ENCODE measurements around the gene ZSCAN32.

Gene ZSCAN32

DNA sequence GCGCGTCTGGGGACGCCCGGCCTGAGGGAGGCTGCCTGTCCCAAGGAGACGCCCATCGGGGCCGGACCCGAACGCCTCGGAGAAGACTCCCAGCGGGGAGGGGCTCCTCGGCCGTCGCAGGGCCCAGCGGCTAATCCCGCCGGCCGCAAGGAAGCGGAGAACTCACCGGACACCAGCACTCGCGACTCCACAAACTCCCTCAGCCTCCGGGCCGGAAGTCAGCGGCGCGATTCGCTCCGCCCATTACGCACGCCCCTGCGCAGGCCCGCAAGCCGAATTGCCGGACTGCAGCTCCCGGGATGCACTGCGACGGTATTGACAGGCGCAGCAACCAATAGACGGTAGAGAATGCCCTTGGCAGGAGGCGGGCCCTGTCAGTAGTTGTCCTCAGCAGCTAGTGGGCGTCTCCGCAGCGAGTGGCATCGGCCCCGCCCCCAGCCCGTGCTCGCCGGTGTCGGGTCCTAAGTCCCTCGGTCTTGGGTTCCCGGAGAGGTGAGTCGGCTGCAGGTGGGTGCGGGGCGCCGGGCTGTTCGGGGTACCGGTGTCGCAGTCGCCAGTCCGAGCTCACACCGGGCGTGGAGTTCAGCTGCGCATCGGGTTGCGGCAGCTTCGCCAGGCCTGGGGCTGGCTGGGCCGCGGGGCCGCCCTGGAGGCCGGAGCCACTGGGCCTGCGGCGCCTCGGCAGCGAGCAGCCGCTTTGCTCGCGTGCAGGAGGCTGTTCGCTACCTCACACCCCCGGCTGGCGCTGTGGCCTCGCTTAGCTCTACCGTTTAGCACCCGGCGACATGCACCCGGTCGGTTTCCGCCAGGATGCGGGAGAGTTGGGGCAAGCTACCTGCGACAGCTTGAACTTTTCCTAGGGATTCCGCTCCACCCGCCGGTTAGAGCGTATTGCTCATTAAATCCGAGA is at the start of gene ZSCAN32, which contains the start of gene ZNF174:
ZSCAN32 (minus strand) TSS at position 226 of the 910 bp plus-strand sequence. CDS start 3,447 bp downstream, outside the sequence.
ZNF174 (plus strand) TSS at position 437 of the 910 bp plus-strand sequence. CDS start 790 bp downstream, outside the sequence.
- peak; percentile 91 for DNase-seq

DNA sequence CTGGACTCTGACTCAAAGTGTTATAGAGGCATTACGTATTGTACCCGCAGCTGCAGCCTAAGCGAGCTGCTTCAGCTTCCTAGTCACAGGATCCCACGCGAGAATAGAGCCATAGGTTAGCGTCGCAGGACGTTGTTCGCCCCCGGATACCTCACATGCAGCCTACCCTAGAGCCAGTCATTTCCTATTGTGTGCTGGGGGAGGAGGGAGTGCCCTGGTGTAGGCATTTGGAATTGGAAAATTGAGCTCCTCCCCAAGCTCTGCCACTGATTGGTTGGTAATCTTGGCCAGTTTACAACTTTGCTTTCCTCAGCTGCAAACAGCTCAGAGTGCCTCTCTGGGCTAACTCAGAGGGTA is 43.2 kb upstream of the ZSCAN32 start:
- no peak for DNase-seq

- peak; percentile 90 for DNase-seq
Observed at GRCh38 chr16:3443108-3444031, 42.6 kb upstream of the ZSCAN32 start, which contains the start of the genes NAA60 and ZNF597. Gene NAA60, plus strand, starts transcription at chr16:3443680. Its CDS starts 32,548 bp downstream, at chr16:3476228. Gene ZNF597, minus strand, starts transcription at chr16:3443504. Its CDS starts 351 bp downstream, at chr16:3443153.

DNA sequence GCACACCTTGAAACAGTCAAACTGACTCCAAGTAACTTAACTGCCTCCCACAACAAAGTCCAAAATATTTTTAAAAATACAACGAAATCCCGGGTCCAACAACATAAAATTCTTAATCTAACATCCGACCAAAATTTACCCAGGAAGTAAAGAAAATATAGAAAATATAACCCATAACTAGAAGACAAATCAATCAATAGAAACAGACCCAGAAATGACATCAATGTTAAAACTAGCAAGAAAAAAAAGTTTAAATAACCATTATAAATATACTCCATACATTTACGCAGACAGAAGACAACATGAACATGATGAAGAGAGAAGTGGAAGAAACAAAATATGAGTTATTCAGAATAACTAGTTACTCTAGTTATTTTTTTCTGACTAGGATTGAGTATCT is 38.8 kb upstream of the ZSCAN32 start:
- no peak for DNase-seq

GRCh38 chr16:3434373-3434772 is 33.6 kb upstream of the ZSCAN32 start:
- no peak for DNase-seq

GRCh38 chr16:3431779-3432219 is 31.0 kb upstream of the ZSCAN32 start:
- DNase-seq: no peak

GRCh38 chr16:3413730-3414379 is 13.1 kb upstream of the ZSCAN32 start:
- DNase-seq: no peak

GRCh38 chr16:3408561-3409197 is 7.9 kb upstream of the ZSCAN32 start:
- DNase-seq: no peak

DNA sequence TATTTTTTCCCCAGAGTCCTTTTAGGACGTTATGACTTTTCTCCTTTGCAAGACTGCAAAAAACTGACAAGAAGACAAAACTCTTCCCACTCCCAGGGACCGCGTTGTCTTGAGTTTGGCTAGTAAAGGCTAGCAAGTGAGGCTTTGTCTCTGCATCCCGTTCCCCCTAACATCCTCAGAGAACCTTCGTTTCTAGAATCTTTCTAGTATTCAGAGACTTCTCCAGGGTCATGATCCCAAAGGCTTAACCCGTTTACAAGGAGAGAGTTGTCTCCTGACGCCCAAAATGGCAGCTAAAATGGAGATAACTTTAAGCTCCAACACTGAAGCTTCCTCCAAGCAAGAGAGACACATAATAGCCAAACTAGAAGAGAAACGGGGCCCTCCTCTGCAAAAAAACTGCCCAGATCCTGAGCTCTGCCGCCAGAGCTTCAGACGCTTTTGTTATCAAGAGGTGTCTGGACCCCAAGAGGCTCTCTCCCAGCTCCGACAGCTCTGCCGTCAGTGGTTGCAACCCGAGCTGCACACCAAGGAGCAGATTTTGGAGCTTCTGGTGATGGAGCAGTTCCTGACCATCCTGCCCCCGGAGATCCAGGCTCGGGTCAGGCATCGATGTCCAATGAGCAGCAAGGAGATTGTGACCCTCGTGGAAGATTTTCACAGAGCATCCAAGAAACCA is 1.1 kb upstream of the ZSCAN32 start:
- no peak for DNase-seq

GRCh38 chr16:3400446-3400778 is 392 bp downstream of the ZSCAN32 start:
- DNase-seq: no peak

DNA sequence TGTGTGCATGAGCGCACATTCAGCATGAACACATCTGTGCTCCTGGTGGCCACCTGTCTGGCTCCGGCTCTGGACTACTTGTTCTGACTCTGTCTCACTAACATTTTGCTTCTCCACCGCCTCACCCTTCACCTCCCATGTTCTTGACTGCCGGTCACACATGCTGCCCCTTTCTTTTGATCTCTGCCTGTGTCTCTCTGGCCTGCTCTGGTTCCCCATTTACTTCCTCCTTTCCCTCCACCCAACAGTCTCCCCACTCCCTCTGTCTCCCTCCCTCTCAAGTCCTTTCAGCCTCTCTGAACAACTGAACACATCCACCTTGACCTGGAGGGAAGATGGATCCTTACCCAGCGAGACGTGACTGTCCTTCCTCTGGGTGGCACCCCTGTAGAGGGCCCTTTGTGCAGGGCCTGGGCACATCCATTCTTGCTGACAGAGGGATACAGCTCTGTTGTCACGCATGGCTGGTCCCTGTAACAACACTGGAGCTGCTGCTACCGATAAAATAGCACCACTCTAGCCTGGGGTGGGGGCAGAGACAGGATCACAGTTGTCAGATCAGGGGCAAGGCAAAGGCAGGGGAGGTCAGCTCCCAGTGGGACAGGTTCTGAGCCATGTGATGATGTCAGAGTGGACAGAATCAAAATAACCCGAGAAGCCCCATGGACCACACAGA is 11.0 kb downstream of the ZSCAN32 start:
- no peak for DNase-seq

DNA sequence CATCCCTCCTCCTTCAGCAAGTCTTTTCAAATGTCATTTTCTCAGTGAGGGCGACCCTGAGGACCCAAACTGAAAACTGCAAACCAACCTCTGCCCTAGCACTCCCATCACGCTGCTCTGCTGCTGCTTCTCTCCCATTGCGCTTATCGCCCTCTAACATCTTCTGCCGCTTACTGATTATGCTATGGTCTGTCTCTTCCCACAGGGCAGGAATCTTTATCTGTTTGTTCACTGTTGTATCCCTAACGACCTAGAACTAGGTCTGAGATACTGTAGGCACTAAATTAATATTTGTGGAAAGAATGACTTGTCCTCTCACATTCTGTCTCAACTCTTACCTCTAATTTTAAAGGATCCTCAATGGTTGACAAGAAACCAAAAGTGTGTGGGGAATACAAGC is 12.5 kb downstream of the ZSCAN32 start:
- no peak for DNase-seq

- no peak for DNase-seq
Observed at GRCh38 chr16:3383045-3383448, 17.8 kb downstream of the ZSCAN32 start.

DNA sequence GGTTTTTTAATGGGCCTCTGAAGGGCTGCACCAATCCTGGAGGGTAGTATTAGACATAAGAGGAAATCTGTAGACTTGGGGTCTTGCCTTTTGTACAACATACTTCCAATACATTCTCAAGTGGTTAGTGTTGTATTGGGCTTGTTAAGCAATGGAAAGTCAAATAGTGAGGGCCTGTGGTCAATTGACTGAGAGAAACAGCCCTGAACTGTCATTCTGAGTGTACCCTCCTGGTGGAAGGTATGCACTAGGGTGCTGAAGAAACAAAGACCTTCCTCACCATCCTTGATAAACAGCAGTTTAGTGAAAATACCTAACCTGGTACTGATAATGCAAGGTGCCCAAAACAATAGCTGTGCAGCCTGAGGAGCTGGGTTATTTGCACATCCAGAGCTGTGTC is 22.9 kb downstream of the ZSCAN32 start:
- DNase-seq: no peak

DNA sequence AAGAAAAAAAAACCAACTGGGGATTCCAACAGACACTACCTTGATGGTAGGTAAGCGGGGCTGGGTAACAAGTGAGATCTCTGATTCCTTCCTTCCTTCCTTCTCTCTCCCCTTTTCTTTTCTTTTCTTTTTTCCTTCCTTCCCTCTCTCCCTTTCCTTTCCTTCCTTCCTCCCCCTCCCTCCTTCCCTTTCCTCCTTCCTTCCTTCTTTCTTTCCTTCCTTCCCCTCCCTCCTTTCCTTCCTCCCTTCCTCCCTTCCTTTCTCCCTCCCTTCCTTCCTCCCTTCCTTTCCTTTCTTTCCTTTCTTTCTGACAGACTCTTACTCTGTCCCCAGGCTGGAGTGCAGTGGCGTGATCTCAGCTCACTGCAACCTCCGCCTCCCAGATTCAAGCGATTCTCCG is 25.1 kb downstream of the ZSCAN32 start:
- DNase-seq: no peak

DNA sequence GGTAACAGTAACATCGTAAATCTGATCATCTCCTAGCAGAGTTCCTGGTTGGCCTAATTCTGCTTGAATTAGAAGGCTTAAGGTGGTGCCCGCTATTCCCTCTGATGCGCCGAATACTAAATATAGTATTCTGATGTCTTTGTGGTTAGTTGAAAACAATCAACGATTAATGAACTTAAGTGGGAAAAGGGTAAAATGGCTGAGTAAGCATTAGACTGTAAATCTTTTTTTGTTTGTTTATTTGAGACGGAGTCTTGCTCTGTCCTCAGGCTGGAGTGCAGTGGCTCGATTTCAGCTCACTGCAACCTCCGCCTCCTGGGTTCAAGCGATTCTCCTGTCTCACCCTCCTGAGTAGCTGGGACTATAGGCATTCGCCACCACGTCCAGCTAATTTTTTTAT is 31.7 kb downstream of the ZSCAN32 start:
- DNase-seq: no peak

DNA sequence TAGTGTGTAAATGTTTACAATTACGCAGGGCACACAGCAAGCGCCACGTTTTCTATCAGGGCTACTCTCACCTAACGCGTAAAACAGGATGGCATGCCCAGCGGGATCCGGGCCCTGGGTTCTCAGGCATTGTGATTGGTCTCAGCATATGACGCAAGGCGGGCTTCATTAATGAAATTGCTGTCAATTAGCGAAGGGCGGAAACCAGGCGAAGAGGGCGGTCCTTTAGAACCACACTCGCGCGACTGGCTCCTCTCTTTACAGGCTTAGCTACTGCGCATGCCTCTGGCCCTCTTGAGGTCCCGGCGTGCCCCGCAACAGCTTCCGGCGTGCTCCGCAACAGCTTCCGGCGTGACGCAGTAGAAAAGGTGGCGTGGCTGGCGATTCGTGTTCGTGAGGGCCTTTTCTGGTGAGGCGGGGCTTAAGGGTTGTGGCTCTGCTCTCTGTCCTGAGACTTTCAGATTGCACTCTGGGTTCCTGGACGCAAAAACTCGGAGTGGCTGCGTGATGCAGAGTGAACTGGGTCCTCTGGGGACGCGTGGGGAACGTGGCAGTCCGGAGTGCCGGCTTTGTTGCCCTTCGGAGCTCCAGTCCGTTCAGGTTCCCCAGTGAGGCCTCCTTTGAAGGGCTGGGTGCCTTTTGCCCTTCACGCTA is 35.9 kb downstream of the ZSCAN32 start:
- DNase-seq: no peak

DNA sequence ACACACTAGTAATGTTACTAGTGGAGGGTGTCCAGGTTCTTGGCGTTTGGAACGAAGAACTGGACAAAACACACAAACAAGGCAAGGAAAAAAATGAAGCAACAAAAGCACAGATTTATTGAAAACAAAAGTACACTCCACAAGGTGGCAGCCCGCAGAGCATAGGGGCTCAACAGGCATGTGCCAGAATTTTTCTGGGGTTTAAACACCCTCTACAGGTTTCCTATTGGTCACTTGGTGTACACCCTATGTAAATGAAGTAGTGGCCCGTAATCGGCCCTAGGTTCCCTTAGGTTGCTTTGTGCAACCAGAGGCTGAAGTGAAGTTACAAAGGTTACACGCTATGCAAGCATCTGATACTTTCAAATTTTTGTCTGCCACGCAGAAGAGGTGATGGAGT is 37.0 kb downstream of the ZSCAN32 start:
- no peak for DNase-seq

GRCh38 chr16:3362931-3363330 is 37.9 kb downstream of the ZSCAN32 start:
- DNase-seq: no peak

GRCh38 chr16:3358871-3359270 is 41.9 kb downstream of the ZSCAN32 start:
- DNase-seq: no peak

DNA sequence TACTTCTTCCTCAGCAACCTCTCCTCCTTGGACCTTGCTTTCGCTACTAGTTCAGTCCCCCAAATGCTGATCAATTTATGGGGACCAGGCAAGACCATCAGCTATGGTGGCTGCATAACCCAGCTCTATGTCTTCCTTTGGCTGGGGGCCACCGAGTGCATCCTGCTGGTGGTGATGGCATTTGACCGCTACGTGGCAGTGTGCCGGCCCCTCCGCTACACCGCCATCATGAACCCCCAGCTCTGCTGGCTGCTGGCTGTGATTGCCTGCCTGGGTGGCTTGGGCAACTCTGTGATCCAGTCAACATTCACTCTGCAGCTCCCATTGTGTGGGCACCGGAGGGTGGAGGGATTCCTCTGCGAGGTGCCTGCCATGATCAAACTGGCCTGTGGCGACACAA is 44.7 kb downstream of the ZSCAN32 start:
- DNase-seq: no peak

Data from DMS79 (cell line).